CMK (cell line): Measurements from ENCODE around the gene SEC16A.

ENCODE experiments used
- DNase-seq: peaks from one replicate; pipeline ENCODE4 v3.0.0-alpha.2; 2010; ENCODE audit warnings: low read depth

The SEC16A gene

DNA sequence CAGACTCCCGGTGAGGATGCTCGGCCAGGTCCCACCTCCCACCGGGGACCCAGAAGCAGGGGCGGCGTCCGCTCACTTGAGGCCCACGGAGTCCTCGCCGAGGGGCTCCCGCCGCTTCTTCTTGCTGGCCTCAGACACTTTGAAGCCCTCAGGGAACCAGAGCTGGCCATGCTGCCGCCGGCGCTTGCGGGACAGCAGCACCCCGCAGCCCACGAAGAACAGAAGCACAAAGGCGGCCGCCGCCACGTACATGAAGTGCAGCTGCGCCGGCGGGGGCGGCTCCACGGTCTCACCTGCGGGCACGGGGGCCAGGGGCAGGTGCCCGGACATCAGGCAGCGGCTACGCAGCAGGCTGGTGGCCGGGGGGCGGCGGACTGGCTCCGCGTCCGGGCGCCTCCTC, 19.4 kb upstream of the SEC16A start:
- DNase-seq: no peak

DNA sequence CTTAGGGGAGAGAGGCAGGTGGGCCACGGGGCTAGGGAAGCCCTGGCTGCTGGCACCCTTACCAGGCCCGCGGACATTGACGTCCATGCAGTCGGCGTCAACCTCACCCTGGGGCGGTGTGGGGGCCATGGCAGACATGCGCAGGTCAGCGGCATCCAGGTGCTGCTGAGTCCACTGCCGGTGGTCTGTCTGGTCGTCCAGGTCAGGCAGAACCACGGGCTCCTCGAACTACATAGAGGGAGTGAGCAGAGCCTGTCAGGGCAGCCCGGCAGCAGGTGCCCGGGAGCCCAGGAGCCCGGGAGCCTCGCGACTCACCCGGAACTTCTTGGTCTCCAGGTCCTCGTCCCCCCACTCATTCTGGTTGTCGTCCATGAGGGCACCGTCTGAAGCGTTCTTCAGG, 18.8 kb upstream of the SEC16A start:
- no peak for DNase-seq

DNA sequence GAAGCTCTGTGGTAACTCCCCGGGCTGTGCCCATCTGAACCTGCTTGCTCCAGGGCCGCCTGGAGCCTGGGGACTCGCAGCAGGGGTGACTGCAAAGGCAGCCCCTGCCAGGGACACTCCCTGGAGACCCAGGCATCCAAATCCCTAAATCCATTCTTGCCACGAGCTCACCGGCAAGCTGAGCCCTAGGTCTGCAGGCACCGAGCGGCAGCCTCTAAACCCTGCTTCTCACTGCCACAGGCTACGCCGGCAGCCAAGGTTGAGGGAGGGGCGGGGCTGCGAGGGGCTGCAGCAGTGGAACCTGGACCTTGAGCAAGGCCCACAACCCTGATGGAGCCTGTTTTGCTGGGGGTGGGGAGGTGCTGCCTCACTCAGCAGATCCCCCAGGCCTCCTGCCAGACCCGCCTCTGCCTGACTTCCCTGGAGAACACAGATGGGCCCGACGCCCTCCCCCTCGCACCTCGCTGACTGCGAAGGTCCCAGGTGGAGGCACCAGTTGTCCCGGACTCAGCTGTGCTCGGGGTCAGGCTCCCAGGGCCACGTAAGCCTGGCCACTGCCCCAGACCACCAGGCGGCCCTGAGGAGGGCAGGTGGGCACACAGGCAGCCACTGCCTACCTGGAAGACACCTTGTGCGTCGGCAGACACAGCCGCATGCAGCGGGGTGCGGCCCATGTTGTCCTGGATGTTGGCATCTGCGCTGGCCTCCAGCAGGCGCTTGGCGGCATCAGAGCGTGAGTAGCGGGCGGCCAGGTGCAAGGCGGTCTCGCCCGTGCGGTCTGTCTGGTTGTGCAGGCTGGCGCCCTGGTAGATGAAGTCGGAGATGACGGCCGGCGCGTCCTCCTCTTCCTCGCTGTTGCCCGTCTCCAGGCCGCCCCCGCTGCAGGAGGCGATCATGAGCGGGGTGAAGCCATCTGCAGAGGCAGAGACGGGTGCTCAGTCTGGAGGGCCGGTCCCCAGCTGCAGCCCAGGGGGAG, 17.4 kb upstream of the SEC16A start:
- no peak for DNase-seq

DNA sequence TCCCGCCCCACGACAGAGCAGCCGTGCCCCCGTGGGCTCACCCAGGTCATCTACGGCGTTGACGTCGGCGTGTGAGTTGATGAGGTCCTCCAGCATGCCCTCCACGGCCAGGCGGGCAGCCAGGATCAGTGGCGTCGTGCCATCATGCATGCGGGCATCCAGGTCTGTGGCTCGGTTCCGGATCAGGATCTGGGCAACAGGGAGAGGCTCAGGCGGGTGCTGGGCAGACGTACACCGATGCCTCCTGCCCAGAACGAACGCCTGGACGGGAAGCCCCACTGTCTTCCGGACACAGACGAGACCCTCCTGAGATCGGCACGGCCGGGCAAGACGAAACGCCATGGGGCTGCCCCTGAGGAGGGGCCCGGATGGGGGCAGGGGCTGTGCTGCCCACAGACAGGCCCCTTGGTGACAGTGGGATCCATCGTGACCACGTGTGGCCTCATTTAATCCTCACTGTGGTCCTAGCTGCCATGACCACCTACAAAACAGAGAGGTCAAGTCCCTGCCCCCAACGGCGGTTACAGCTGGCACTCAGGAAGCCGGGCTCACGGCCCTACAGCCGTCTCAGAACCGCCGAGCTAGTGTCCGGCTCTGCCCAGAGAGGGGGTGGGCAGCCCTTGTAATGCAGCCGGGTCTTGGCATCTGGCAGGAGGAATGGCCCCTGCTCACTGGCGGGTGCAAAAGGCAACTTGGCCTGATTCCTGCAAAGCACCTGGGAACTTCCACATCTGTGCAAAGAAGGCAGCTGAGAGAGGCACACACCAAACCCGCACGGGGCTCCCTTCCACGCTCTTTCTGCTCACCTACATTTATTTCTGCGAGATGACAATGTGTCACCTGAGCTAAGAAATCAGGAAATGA, 16.5 kb upstream of the SEC16A start:
- no peak for DNase-seq

DNA sequence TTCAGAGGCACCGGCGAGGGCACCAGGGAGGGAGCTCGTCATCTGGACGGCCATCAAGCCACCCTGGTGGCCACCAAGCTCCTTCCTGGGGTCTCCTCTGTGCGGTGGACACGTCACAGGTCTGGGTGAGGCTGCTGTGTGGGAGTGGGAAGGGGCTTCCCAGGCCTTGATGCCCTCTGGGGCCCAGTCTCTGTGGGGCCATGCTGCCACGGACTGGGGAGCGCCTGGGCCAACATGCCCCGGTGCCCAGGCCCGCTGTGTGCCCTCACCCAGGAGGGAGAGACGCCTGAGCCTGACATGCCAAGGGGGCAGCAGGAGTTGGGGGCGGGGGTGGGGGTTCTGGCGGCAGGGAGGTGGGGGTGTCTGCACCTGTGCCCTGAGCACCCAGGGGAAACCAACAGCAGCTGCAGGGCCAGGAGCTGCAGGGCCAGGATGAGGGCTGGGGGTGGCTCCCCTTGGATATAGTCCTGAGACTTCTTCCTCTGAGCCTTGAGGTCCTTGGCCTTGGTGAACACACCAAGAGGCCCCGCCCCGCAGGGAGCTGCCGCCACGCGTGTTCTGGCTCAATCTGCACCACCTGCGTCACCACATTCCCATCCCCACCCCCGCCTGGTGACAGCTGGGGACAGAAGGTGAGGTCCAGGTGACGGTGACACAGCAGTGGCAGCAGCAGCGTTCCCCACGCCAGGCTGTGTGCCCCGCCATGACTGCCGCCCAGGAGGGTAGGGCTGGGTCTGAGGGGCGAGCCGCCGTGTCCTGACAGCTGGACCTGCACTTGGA, 15.3 kb upstream of the SEC16A start:
- DNase-seq: no peak

DNA sequence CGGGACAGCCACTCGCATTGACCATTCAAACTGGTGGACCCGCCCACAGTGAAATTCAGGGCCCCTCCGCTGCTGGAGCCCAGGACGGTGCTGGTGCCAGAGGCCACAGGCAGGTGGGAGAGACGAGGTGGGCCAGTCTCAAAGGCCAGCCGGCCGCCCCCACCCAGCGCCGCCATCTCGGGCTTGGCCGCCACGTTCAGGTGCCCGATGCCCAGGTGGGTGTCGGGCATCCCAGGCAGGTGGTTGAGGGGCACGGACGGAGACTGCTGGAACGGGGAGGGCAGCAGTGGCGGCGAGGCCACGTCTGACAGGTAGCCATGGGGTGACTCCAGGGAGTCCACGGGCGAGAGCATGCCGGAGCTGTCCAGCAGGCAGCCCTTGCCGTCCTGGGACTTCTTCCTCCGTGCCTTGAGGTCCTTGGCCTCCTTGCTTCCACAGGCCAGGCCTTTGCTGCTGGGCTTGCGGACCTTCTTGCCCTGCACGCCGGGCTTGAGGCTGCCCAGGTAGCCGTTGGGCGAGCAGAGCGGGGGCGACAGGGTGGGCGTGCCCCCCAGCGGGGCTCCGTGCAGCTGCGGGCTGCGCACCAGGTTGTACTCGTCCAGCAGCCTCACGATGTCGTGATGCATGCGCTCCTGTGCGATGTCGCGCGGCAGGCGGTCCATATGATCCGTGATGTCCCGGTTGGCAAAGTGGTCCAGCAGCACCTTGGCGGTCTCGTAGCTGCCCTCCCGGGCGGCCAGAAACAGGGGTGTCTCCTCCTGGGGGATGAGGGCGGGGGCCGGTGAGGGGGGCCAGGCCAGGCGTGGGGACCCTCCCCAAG, 14.2 kb upstream of the SEC16A start:
- DNase-seq: no peak

DNA sequence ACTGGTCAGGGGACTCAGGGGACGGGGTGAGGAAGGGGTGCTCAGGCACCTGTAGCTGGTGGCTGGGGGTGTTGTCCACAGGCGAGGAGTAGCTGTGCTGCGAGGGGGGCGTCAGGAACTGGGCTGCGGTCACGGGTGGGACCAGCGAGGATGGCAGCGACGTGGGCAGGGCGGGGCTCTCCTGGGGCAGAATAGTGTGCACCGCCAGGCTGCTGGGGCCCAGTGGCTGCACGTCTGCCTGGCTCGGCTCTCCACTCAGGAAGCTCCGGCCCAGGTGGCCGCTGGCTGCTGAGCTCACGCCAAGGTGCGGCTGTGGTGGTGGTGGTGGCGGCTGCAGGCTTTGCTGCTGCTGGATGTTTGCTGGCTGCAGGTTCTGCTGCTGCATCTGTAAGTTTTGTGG, 13.3 kb upstream of the SEC16A start:
- no peak for DNase-seq

DNA sequence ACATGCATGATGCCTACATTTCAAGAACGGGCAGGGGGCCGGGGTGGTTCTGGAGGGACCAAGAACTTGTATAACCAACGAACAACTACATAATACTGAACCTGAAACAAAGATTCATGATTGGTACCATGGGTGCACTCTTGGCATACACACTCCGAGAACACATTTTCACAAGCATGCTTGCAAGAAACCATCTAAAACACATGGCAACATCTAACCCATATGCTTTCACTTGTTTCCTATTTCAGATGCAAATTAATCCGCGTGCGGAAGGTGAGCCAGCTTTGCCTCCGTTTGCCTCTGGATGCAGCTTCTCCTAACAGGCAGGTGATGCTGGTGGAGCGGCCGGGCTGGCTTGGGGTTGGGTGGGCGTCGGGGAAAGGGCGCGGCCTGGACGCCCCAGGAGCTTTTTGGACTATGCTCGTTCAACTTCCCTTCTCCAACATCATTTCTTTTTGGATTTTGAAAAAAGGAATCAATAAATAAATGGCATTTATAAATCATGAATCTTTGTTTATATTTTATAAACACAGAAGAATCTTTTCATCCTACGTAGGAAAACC, 12.5 kb upstream of the SEC16A start:
- no peak for DNase-seq

DNA sequence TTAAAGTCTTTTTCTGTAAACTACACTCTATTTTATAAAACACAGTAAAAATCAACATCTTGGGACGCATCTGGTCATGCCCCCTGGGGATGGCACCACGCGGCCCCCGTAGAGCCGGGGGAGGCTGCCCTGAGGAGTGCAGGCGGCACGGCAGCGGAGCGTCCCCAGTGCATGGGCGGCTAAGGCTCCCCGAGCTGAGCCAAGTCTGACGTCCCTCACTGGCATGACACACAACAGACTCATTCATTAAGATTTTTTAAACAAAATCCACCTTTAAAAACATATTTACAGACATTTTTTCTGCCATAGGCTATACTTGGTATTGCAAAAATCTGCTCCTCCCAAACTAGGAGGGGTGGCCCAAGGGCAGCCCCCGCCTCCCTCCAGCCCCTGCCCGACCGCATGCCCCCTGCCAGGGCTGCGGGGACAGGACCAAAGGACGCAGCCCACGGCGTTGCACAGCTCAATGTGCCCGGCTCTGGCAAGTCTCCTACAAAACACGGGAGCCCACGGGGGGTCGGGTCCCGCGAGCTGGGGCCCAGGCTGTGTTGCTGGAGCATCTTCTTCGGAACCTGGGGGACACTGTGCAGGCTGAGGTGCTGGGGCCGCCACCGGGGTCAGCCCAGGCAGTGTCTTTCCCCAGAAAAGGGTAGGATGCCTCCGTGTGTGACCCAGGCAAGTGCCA, 11.8 kb upstream of the SEC16A start:
- no peak for DNase-seq

DNA sequence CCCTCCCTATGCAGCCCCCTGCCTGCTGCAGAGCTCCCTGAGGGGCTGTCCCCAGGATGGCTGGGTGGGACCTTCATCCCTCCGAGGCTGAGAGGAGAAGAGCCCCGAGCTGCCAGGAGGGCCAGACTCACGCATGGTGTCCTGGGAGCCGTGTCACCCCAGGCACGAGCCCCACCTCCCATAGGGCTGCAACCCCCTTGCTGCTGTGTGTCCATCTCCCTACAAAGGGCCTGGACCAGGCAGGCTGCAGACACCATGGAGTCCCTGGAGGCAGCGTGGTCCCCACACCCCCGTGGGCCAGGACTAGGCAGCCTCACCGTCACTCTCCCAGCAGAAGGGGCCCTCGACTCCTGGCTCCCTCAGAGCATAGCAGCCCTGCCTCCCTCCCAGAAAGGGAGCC, 11.2 kb upstream of the SEC16A start:
- no peak for DNase-seq

DNA sequence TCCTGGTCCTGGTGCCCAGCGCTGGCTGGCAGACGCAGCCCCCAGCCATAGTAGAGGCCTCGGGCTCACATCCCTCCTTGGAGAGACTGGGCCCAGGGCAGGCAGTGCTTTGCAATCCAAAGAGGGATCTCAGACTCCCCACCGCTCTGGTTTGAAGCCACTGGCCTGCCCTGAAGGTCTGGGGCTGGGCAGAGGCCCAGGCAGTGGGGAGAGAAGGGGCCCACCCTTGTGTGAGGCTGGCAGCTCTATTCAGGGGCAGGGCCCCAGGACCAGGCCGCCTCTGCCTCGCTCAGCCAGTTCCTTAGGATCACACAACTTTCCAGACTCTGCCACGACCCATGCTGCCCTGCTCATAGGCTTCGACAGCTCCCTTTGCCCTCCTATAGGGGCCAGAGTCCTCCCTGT, 10.7 kb upstream of the SEC16A start:
- no peak for DNase-seq

DNA sequence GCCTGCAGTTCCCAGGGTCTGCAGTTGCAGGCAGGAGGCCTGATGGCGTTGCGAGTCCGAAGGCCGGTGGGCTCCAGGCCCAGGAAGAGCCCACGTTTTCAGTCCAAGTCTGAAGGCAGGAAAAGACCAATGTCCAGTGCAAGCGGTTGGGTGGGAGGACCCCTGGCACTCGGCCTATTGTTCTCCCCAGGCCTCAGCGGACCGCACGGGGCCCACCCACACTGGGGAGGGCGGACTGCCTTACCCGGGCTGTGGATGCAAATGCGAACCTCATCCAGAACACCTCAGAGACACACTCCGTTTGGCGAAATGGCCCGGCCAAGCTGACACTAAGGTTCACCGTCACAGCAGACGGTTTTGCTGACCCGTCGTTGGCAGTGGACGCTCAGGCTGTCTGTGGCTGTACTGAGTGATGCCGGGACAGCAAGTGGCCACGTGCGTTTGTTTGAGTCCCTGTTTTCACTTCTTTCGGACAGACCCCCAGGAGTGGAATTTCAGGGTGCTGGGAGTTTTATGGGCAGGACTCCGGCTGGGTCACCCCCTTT, 10.2 kb upstream of the SEC16A start:
- DNase-seq: no peak

DNA sequence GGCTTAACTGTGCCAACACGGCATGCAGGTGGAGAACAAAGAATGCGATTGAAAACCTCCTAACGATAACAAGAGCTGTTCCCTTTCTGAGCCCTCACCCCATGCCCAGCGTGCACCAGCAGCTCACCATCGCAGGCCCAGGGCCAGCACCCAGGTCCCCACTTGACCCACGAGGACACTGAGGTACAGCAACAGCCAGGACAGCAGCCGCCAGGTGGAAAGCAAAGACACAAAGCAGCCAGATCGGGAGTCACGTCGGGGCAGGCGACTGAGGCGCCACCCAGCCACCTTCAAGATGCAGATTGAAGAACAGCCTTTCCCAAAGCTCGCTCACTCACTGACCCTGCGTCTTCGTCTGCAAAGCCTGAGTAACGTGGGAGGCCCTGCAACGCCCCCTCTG, 6.9 kb upstream of the SEC16A start:
- no peak for DNase-seq

DNA sequence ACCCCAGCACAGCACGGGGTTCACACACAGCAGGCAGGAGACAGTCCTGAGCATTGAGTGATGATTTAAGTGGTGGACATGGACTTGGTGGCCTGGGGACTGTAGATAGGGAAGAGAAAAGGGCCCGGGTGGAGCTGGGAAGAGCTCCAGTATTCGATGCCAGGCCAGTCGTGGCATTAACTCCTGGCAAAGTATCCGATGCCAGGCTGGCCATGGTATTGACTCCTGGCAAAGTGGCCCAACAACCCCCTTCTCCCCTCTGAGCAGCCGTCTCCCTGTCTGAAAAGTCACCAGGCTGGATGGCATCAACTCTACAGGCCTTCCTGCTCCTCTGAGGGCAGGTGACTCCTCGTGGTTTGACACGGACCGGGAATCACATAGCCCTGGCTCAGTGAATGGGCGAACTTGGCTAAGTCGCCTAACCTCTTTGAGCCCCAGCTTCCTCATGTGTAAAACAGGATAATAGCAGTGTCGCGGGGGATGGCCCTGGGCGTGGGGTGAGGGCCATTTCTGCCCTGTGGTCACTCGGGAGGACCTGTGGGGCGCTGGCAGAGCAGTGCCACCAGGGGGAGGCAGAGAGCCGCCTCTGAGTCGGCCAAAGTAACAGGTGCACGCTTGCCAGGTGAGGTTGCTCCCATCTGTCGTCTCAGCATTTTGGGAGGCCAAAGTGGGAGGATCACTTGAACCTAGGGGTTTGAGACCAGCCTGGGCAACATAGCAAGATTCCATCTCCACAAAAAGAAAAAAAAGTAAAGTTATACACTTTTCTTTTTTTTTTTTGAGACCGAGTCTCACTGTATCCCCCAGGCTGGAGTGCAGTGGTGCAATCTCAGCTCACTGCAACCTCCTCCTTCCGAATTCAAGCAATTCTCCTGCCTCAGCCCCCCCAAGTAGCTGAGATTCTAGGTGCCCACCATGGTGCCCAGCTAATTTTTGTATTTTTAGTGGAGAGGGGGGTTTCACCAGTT, 5.7 kb upstream of the SEC16A start:
- DNase-seq: no peak

DNA sequence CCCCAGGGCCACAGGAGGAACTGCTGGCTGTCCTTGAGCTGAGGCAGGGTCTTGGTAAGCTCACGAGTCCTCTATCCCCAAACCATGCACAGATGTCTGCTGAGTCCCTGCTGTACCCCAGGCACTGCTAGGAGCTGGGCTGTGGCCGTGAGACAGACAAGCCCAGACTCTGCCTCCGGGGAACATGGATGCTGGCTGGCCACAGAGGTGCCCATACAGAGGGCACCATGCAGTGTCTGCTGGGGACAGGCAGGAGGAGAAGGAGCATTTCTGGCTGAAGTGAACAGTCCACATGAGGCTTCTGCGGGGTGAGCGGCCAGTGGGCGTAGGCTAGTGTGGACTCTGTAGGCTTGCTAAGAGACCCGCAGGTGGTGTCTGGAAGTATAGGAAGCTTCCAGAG, 4.8 kb upstream of the SEC16A start:
- no peak for DNase-seq

DNA sequence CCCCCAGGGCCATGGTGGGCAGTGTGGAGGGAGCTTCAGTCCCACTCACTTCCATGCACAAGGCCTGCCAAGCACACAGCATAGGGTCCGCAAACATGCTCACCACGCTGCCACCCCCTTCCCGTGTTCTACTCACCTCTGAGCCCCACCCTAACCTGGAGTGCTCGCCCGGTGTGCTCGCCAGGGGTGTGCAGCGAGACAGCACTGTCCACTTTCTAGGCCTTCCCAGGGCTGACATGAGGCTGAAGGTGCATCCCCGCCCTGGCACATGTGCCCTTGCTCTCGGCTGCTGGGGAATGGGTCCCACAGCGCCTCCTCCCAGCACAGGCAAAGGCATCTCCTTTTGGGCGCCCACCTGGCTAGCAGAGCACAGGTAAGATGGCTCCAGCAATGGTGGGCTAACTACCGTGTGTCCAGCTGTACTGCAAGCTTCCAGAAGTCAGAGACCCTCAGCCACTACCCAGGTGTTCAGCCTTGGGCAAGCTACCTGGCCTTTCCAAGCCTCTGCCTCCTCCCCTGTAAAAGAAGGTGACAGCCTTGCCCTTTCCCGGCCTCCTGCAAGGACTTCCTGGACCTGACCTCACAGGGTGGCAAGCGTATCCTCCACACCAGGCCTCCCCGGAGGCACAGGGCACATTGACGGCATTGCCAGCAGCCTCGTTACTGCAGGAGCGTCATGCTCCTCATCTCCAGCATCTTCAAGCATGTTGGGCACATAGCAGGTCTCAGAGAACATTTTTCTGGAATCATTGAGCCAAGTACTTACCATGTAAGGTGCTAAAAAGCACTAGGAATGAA, 4.2 kb upstream of the SEC16A start:
- DNase-seq: no peak

DNA sequence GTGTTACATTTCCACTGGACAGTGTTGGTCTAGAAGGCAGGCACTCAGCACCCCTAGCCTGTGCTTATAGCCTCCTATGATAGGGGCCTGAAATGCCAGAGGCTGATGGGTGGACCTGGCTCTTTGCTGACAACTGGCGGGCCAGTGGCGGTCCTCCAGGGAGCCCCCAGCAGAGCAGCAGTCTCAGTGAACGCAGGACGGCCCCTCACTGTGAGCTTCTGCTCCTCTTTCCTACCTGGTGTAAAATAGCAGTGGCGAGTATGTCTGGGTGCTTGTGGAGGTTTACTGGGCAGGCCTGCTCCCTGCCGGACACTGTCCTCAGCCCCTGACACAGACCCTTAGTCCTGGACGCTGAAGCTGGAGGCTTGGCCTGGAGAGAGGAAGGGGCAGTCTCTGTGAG, 3.3 kb upstream of the SEC16A start:
- DNase-seq: no peak
